Measurements from ENCODE around the gene GPR158. TPM values are rescaled to one million over a fixed set of nuclear protein-coding genes. Genes with fewer than 3 reads are reported as not detected.

The GPR158 gene
- total and polyA plus RNA-seq, 9 of the 15 experiments (the other 6 are each of a cell fraction or from before 2014, with no cell fraction given), result 4.0 to 7.6 (median 5.0) TPM

DNA sequence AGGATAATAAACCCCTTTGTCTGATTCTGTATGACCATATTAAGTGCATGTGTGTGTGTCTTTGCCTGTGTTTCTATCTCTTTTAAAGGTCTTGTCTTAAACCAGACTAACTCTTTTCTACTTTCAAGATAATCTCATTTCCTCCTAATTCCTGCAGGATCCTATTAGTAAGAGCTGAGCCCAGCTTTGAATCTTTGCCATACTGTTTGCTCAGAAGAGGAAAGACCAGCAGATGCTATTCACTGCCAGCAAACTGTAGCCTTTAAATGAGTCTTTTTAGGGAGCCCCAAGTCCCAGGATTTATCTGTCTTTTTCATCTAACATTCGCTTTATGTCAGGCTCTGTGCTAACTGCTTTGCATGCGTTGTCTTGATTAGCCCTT lies 2.9 kb downstream of the GPR158 start (continued):
- TF ChIP-seq, protein P1, sequence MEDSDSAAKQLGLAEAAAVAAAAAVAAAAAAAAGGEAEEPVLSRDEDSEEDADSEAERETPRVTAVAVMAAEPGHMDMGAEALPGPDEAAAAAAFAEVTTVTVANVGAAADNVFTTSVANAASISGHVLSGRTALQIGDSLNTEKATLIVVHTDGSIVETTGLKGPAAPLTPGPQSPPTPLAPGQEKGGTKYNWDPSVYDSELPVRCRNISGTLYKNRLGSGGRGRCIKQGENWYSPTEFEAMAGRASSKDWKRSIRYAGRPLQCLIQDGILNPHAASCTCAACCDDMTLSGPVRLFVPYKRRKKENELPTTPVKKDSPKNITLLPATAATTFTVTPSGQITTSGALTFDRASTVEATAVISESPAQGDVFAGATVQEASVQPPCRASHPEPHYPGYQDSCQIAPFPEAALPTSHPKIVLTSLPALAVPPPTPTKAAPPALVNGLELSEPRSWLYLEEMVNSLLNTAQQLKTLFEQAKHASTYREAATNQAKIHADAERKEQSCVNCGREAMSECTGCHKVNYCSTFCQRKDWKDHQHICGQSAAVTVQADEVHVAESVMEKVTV (CRISPR knock-in tag; IDR thresholded peaks at IDR 0.05), result no peak
- TF ChIP-seq PTBP1 (IDR thresholded peaks at IDR 0.05; ENCODE audit: low read depth, low read length), result no peak
- no peak for TF ChIP-seq ZNF224 (CRISPR knock-in tag; IDR thresholded peaks at IDR 0.05)
- TF ChIP-seq ZNF124 (CRISPR knock-in tag; IDR thresholded peaks at IDR 0.05), result no peak
- TF ChIP-seq ZZZ3 (IDR thresholded peaks at IDR 0.05), result no peak
- TF ChIP-seq XRCC4 (IDR thresholded peaks at IDR 0.05; ENCODE audit: extremely low read depth, insufficient read depth, insufficient read length), result no peak
- no peak for TF ChIP-seq TCF3 (CRISPR knock-in tag; IDR thresholded peaks at IDR 0.05)
- no peak for TF ChIP-seq DMBX1 (CRISPR knock-in tag; IDR thresholded peaks at IDR 0.05; ENCODE audit: borderline replicate concordance)
- no peak for TF ChIP-seq ZNF668 (CRISPR knock-in tag; IDR thresholded peaks at IDR 0.05)

DNA sequence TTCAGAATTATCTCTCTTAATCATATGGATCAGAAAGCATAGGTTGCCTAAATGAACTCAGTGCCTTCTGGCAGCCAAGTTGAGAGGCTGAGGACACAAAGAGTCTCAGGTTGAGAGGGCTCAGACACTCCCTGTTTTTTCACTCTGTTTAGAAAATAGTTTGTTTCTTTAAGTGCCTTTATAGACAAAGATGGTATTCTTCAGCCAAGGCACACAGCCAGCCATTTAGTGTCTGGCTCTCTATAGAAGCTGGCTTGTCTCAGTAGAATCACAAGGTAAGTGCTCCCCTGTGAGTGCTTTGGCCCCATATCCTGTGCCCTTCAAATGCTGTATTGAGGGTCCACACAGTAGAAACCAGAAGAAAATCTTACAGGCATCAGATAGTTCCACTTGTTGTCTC lies 3.6 kb downstream of the GPR158 start:
- Histone ChIP-seq H3K4me1 (replicated peaks in 1 of 2; ENCODE audit: control insufficient read depth in 2 of 2, insufficient read depth in 2 of 2, low read length in 2 of 2) (peaks cover 0 to 25% of the 10 kb centered on the region in 2 experiments; a peak in 2 of 5 replicates), H3K79me2 (ENCODE audit: control insufficient read depth, insufficient read depth, low read length) (no peaks in the 10 kb centered on the region), H3K36me3 (ENCODE audit: control insufficient read depth, insufficient read depth, low read length) (no peaks in the 10 kb centered on the region), H3K4me3 (no peak overlapping the region), H2AFZ (ENCODE audit: low read depth, low read length) (no peak overlapping the region), H3K4me2 (ENCODE audit: insufficient read depth, low read length) (no peak overlapping the region), H3K9ac (ENCODE audit: insufficient read depth in 1 of 2, low read depth in 2 of 2, low read length in 2 of 2) (no peak overlapping the region), H4K20me1 (replicated peaks; ENCODE audit: control insufficient read depth, insufficient read depth, low read length) (no peaks in the 10 kb centered on the region; the same call in 1 of the 2 replicates), H3K27ac (ENCODE audit: extremely low read depth, low read depth, low read length) (no peak overlapping the region), H3K9me3 (replicated peaks; ENCODE audit: control insufficient read depth, insufficient read depth, low read depth, low read length) (no peaks in the 10 kb centered on the region), H3K27me3 (ENCODE audit: control insufficient read depth in 2 of 2, insufficient read depth in 2 of 2, low read length in 2 of 2) (peaks cover 0 to 17% of the 10 kb centered on the region in 2 experiments; a peak in 3 of 5 replicates), H3K9me1 (ENCODE audit: control insufficient read depth, insufficient read depth, low read length) (peaks cover 2% of the 10 kb centered on the region)
- ChIA-PET POLR2A (interaction anchor here (0.6 kb wide), 1 partner anchor 622 kb away, joined by 3 read pairs; no protein-coding TSS in a partner anchor), CTCF (ENCODE audit: low intra/inter-chr PET ratio) (no interaction called here)
- BruUV-seq (replicated peaks), result no TSS peak
- in situ Hi-C loops (cut with MboI) (no loop called here), intact Hi-C loops (cut with micrococcal nuclease) (no loop called here)
- FAIRE-seq (no peak), DNase-seq (ENCODE audit: extremely low read depth in 1 of 4, low spot score in 3 of 4) (no peak), ATAC-seq (no peak)
- TF ChIP-seq, protein P2, sequence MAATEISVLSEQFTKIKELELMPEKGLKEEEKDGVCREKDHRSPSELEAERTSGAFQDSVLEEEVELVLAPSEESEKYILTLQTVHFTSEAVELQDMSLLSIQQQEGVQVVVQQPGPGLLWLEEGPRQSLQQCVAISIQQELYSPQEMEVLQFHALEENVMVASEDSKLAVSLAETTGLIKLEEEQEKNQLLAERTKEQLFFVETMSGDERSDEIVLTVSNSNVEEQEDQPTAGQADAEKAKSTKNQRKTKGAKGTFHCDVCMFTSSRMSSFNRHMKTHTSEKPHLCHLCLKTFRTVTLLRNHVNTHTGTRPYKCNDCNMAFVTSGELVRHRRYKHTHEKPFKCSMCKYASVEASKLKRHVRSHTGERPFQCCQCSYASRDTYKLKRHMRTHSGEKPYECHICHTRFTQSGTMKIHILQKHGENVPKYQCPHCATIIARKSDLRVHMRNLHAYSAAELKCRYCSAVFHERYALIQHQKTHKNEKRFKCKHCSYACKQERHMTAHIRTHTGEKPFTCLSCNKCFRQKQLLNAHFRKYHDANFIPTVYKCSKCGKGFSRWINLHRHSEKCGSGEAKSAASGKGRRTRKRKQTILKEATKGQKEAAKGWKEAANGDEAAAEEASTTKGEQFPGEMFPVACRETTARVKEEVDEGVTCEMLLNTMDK (IDR thresholded peaks at IDR 0.05; ENCODE audit: borderline replicate concordance, insufficient read depth, low read depth, low read length, poor library complexity, severe bottlenecking), result no peak
